ENCODE measurements around the gene LUC7L3.
"Not testable (repeated sequence)": the region's sequence is repeated elsewhere in the genome, so short reads cannot be mapped to it uniquely, and the experiment has no call there.

Gene LUC7L3

GRCh38 chr17:50790618-50791017 is 71.2 kb downstream of the LUC7L3 start:
- no peak for DNase-seq

DNA sequence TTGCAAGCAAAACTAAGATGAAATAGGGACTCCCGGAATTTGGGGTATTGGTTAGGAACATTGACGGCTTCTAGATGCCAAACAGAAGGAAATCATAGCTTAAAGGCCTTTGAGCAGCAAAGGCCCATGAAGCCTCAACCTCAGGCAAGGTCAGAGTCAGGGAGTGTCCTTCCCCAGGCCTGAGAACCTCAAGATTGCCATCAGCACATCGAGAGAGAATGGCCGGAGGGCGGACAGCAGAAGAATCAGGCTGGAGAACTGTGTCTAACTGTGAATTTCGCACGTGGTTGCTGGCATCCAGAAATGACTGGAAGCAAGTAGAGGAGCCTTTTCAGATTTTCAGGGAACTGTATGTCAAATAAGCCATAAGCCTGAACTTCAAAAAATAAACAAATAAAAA is 72.7 kb downstream of the LUC7L3 start:
- no peak for DNase-seq

DNA sequence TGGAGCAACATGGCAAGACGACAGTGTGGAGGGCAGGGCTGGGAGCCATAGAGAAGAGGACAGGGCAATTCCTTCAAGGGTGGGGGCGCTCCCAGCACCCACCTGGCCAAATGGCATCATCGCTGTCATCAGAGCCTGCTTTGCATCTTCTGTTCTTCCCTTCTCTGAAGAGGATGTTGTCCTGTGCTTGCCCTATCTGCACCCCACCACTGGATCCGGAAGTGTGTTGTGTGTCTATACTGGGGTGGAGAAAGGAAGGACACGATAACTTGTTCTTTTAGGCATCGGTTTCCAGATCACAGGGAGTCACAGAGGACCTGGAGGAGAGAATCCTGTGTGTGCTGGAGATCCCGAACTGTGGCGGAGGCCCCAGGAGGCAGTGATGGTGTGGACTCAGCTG is 73.6 kb downstream of the LUC7L3 start:
- DNase-seq, result no peak

- DNase-seq, result no peak
These were observed 75.0 kb downstream of the LUC7L3 start for GRCh38 chr17:50794361-50794760.

DNA sequence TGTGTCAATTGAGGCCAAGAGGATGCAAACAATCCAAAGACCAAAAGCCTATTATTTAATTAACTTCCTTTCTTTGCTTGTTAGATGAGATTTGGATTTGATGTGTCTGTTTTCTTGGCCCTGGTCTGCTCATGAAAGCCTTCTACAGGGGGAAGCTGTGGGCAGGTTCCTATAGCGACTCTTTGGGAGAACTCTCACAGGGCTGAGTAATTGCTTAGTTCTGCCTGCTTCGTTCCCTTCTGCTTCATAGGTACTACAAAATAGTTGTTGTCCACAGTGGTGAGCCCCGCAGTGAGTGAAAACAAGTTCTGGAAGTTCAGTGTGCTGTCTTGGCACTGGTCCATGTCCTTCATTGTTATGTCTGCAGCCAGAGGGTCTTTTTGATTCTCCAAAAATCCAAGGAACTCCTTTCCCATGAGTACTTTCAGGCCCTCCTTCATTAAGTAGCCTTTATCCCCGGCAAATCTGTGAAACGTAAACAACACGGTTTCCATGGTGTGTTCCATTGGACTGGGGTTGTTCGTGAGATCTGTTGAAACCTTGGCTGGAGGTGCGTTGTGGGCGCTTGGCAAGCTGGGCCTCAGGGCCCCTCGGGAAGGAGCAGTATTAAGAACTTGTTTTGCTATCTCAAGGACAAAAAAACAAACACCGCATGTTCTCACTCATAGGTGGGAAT is 77.9 kb downstream of the LUC7L3 start:
- no peak for DNase-seq

GRCh38 chr17:50798424-50799288 is 79.3 kb downstream of the LUC7L3 start:
- no peak for DNase-seq

DNA sequence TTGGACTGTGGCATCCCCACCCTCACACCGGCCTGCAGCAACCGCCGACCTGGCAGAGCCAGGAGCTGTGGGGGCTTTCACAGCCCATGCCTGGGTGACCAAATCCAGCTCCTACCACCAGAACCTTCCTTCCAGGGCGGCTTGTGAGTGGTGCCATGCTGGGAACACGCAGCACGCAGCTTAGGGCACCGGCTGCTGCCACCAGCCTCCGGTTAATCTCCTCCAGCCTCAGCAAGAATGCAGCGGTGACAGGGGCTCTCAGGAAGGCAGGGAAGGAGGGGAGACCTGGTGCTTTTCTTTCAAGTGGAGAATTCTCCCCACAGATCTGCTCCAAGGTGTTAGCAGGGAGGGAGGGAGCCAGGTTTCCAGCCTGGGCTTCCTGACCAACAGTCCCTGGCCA is 80.2 kb downstream of the LUC7L3 start:
- no peak for DNase-seq

DNA sequence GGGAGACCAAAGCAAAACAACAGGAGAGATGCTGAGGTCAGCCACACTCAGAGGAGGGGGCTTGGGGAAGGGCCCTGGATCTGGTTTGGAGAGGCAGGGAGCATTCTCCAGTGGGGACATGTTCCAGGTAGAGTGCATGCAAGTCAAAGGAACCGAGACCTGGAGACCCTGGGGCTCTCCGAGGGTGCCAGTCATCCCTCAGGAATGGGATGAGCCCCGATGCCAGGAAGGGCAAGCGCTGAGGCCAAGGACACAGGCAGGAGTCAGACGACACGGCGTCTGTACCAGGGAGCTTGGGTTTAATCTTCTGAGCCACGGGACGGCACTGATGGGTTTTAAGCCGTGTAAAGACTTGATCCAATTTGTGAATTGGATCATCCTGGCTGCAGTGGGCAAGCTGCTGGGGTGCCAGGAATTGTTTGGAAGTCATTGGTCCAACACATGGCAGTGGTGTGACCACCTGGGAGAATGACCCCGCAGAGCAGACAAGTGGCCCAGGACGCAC is 80.8 kb downstream of the LUC7L3 start:
- DNase-seq, result no peak

DNA sequence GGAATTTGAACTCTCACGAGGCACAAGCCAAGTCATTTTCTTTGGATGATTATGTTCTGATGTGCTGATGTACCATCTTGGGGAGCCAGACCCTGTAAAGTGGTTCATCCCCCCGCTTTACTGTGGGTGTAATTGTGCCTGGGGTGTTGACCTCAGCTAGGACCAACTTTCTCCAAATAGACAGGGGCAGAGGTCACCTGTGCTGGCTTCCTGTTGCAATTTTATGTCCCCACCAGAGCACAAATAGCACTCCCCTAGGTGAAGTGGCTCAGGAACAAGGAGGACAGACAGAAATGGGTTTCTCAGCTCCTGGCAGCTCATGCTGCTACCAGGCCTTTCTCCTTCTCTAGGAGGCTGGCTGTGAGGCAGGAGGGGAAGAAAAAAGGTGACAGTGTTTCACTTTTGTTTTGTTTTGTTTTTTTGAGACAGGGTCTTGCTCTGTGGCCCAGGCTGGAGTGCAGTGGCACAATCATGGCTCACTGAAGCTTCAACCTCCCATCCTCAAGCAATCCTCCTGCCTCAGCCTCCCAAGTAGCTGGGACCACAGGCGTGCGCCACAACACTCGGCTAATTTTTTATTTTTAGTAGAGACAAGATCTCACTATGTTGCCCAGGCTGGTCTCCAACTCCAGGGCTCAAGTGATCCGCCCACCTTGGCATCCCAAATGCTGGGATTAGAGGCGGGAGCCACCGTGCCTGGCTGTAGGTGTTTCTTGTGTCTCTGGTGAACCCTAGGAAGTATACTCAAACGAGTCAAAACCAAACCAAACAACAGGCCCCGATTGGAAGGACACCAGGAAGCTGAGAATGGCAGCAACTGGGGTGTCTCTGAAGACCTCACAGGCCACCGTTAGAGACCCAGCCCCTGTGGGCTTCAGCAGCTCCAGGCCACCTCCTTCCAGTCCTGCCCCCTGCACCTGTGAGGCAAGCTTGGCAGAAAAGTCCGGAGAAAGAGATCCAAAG is 83.5 kb downstream of the LUC7L3 start:
- no peak for DNase-seq

DNA sequence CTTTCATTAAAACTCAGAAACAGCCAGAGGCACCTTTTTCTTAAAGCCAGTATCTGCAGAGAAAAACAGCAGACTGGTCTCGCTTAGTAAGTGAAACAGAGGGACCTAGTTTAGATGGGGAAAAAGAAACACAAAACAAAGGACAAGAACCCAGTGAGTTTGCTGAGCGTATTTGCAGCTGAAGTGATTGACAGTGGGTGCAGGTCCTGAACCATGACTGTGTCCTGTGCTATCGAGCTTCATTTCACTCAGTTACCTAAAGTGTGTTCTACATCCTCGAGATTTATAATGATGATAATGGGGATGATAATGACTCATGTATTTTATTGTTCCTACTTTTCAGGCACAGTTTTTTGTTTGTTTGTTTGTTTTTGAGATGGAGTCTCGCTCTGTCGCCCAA is 84.3 kb downstream of the LUC7L3 start:
- DNase-seq, result no peak

DNA sequence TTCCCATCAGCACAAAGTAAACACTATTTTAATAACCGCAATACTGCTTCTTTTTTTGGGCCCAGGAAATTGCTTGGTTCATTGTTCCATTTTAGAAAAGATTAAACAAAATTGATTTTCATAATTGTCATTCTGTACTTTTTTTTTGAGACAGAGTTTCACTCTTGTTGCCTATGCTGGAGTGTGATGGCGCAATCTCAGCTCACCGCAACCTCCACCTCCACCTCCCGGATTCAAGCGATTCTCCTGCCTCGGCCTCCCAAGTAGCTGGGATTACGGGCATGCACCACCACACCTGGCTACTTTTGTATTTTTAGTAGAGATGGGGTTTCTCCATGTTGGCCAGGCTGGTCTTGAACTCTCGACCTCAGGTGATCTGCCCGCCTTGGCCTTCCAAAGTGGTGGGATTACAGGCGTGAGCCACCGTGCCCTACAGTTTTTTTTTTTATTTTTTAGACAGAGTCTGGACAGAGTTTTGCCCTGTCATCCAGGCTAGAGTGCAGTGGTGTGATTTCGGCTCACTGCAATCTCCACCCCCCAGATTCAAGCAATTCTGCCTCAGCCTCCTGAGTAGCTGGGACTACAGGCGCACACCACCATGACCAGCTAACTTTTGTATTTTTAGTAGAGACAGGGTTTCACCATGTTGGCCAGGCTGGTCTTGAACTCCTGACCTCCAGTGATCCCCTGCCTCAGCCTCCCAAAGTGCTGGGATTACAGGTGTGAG is 85.5 kb downstream of the LUC7L3 start:
- DNase-seq, result not testable (repeated sequence)

- DNase-seq, result no peak
These were observed 86.1 kb downstream of the LUC7L3 start for GRCh38 chr17:50805486-50805885.
